Stimulated activated CD4-positive, alpha-beta T cell treated with anti-CD3 and anti-CD28 coated beads, Interleukin-15, amount 100 ng/mL, for 24 hours (primary cell): Measurements from ENCODE around the gene TMEM107.

Experiments
- DNase-seq: peaks from one replicate; pipeline ENCODE4 v3.0.0-alpha.2; 2020

The TMEM107 gene

GRCh38 chr17:8128125-8128784, 47.9 kb downstream of the TMEM107 start:
- no peak for DNase-seq

GRCh38 chr17:8126491-8127066, 49.6 kb downstream of the TMEM107 start:
- peak; percentile 73 for DNase-seq

- DNase-seq = no peak
Measured at GRCh38 chr17:8125947-8126490, 50.2 kb downstream of the TMEM107 start.

- DNase-seq = peak; percentile 90
Measured at GRCh38 chr17:8125154-8125946, 50.8 kb downstream of the TMEM107 start.

- DNase-seq = peak; percentile 44
Measured at GRCh38 chr17:8124350-8125153, 51.6 kb downstream of the TMEM107 start.

- peak; percentile 32 for DNase-seq
Measured at GRCh38 chr17:8123695-8124349, 52.4 kb downstream of the TMEM107 start, which contains the start of gene HES7. HES7 (minus strand) TSS chr17:8124106; CDS start chr17:8124084, 22 bp downstream.

GRCh38 chr17:8122924-8123694, 53.1 kb downstream of the TMEM107 start:
- DNase-seq = peak; percentile 66
